B cell (primary cell): Measurements from ENCODE around the gene PTH2.

Source experiments
- CTCF ChIP-seq: fragments of 200-600 bp; IDR thresholded peaks from one replicate; pipeline ENCODE4 v1.8.0; 2022; ENCODE audit warnings: antibody characterized with exemption, mild to moderate bottlenecking
- EZH2 ChIP-seq: IDR thresholded peaks from 2 replicates; pipeline ENCODE4 v1.6.1; 2012; ENCODE audit warnings: borderline replicate concordance, low read depth, mild to moderate bottlenecking, moderate library complexity, low read length; ENCODE audit not compliant: insufficient read depth, poor library complexity, severe bottlenecking

- no peak for TF ChIP-seq CTCF
- no peak for TF ChIP-seq EZH2
Measured at GRCh38 chr19:49445997-49446396, 22.8 kb upstream of the PTH2 start.
